Measurements from ENCODE around the gene EIPR1. TPM values are rescaled to one million over a fixed set of nuclear protein-coding genes. Genes with fewer than 3 reads are reported as not detected.

The EIPR1 gene
- polyA plus RNA-seq, 3 donors = 23.2 to 28.4 (median 26.5) TPM

DNA sequence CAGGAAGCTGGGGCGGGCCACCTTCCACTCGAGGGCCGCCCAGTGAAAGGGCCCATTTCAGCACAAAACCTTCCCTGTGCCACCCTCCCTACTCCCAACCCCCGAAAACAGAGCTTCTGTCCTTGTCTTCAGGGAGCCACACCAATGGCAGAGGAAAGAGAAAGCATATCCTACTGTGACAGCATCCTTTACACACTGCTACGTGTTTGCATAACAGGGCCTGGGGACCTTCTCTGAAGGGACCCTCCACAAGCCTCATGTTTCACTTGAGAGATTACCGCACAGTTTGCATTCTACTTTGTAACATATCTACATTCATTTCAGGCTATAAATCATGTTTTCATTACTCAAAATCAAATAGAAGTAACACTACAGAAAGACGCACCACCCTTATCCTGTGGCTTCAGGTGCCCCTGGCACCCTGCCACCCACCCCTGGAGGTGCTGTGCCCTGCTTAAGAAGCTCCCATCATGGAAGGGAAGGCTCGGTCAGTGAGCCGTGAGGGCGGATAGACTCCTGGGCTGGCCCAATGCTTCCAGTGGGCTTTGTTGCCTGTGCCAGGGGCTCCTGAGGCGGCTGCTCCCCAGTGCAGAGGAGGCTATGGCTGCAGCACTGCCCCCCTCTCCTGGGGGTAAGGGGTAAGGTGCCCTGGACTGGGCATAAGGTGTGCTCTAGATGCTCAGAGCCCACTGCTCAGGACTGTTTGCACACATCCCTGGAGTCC lies 52.0 kb downstream of the EIPR1 start:
- no peak for DNase-seq

DNA sequence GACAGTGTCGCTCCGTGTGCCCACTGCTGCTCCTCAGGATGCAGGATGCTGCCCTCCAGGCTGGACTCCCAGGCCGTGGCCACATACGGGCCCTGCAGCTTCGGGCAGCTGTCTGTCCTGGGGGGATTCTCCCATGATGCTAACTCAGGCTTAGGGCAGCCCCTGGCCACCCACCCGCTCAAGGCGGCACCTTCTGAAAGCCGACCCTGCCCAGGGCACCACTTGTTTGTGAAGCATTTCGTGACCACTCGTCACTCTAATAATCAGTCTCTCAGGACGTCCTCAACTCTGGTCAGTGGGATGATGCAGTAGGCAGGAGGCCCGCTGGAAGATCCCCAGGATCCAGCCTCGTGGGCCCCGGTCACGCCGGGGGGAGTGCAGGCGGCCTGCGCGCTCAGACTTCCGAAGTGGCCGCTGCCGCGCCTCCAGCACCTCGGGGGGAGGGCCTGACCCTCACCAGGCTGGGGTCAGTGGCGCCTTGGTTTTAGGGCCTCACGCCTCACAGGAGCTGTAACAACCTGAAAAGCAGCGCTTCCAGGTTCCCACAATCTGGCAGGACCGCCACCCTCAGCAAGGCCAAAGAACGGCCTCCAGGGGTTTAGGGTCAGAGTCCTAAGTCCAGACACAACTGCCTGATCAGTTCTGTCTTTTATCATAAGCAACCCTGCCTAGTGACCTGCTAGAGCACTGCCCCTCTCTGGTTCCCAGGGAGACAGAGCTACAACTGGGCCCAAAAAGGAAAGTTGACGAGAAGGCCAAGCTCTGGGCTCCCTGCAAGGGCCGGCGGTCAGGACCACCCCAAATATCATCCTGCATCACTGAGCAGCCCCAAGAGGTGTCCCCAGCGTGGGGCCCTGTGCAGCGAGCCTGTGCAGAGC lies 53.0 kb downstream of the EIPR1 start:
- no peak for DNase-seq

DNA sequence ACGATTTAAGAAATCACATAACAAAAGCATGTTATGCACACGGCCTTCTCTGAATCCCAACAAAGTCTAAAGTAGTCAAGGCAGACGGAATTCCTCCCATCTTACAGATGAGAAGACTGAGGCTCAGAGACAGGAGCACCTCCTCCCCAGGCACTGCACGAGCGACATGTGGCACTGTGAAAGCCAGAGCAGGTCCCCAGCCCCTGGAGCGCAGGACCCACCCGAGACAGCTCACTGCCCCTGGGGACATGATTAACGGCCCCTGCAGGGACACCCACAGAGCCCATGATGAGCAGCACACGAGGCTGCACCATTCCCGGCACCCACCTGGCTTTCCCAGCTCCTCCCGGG lies 53.6 kb downstream of the EIPR1 start:
- DNase-seq = no peak

DNA sequence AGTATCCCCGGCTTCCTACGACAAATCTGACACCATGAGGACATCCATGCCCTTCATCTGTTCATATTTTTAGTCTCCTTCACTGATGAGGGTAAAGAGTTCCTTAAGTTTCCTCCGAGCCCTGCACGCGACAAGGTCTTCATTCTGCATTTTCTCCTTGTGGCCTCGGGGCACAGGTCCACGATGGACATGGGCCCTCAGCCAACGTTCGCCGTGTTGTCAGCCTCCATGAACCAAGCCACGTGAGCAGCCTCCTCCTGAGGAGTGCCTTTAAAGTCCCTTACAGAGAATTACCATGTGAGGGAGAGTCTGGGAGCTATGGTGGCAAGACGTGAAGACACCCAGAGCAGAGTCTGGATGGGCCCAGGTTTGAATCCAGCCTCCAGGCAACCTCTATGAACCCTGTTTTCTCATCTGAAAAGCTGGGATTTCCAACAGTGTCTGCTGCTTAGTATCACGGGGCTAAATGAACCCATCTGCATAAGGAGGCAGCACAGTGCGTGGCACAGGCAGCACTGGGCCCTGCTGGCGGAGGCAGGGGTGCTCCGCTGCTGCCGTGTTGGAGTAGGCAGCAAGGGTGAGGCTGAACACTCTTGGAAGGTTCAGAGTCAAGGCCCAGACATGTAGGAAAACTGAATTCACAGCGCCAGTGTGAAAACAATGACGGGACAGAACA lies 54.1 kb downstream of the EIPR1 start:
- no peak for DNase-seq

DNA sequence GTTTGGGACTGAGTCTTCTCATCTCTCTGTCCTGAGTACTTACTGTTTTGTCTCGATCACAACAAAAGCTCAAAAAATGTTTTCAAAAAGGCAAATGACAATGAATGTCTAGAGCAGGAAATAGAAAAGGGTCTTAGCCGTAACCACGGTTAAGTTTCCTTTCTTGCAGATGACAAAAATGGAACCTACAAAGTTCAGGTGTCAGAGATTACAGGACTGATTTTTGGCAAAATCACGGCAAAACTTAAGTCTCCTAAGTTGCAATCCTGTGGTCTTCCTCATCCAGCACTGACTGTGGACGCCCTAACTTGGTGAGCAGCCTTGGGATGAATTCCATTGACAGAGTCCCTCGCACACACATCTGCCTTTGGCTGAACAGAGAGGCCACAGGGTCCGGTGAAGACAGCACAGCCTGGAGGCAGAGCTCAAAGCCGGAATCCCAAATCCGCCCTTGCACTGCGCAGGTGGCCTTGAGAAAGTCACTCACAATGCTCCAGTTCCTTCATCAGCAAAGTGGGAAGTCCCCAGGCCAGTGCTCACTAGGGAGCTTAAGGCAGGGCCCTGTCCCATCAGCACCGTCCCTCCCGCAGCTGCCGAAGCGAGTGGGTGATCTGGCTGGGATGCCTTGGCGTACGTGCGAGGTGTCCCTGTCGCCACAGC lies 55.2 kb downstream of the EIPR1 start:
- no peak for DNase-seq

DNA sequence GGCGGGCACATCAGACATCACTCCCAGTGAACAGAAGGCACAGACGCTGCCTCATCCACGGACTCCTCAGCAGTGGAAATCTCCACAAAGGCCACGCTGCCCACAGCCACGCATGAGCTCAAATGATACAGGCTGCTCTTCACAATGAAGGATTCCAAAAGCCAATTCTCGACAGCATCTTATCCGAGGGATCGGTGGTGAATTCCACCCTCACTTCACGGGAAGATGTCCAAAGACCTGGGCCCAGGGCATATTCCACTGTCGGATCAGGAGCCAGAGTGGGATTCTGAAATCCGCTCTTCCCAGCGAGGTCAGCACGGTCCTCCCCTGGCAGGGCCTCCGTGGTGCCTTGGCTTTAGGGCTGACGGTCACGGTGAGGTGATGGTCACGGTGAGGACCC lies 55.8 kb downstream of the EIPR1 start:
- no peak for DNase-seq

DNA sequence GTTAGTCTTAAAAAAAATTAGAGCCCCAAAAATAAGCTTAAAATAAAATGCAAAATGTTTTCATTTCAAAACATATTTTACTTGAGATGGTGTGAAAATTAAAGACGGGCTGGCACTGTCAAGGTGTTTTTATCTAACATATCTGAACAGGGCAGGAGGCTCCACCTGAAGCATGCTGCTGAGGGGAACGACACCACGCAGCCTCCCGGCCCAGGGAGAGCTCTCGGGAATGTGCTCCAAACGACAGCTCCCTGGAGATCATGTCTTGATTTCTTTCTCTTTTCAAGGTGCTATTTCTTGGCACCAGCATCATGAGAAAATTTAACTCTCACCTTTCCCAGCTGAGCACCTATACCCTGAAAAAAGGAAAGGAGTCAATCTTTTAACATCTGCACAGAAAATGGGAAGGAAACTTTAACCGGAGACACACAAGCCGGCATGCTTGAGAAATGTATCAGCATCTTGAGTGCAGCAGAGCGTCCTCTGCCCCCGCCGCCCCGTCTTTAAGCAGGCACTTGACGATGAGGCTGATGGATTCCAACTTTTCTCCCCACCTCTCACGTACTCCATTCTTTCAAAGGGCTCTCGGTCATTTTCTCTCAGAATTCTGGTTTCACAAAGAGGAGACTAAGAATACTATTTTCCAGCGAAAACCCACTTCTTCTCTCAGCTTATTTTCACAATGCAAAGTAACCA lies 56.6 kb downstream of the EIPR1 start:
- no peak for DNase-seq

DNA sequence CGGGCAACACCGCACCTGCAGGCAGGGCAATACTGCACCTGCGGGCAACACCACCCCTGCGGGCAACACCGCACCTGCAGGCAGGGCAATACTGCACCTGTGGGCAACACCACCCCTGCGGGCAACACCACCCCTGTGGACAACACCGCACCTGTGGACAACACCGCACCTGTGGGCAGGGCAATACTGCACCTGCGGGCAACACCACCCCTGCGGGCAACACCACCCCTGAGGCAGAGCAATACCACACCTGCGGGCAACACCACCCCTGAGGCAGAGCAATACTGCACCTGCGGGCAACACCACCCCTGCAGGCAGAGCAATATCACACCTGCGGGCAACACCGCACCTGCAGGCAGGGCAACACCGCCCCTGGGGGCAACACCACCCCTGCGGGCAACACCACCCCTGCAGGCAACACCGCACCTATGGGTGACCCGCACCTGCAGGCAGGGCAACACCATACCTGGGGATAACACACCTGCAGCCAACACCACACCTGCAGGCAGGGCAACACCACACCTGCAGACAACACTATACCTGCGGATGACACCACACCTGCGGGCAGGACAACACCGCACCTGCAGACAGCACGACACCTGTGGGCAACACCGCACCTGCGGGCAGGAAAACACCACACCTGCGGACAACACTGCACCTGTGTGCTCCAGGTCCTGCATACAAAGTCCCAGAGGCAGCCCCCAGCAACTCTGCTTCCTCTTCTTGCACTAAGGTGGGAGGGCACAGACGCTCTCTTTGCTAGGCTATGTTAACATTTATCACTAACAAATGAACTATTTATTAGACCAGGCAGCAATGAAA lies 57.7 kb downstream of the EIPR1 start:
- DNase-seq = no peak

DNA sequence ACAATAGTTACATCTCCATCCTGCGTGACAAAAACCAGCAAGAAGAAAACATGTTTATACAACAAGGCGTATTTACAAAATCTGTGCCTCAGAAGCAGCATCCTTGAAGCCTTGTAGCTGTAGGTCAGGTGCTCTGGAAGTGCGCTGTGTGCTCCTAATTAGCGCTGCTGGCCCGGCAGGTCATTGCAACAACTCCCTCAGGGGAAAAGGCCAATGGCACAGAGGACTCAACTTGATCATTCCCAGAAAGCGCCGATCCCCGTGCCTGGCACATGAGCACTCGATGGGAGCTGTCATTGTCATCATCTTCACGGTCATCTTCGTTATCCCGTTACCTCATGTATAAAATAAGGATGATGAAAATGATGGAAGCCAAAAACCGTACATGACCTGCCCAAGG lies 58.5 kb downstream of the EIPR1 start:
- no peak for DNase-seq

DNA sequence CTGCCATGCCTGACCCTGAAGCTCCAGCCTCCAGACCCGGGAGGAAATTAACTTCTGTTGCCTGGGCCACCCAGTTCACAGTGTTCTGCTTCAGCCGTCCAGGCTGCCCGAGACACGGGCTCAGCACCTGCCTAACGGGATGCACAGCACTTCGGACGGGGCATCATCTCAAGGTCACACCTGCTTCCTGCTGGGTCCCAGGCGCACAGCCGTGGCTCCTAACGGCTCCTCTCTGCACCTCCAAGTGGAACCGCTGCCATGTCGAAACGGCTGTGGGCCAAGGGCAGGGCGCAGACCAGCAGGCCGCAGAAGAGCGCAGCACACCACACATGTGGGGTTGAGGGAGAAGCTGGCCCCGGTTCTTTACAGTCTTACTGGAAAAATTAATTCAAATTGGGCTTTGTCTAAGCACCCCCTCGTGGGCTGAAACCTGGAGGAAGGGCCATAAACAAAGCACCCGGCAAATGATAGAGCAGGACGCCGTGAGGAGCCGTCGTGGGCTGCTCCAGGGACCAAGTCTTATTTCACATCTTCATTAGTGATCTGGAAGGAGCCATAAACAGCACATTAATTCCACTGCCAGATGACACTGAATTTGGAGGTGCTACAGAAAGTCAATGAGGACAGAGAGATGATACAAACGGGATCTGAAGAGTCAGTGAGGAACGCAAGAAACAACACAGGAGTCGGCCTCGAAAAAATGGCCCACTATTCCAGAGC lies 59.6 kb downstream of the EIPR1 start:
- DNase-seq = no peak

DNA sequence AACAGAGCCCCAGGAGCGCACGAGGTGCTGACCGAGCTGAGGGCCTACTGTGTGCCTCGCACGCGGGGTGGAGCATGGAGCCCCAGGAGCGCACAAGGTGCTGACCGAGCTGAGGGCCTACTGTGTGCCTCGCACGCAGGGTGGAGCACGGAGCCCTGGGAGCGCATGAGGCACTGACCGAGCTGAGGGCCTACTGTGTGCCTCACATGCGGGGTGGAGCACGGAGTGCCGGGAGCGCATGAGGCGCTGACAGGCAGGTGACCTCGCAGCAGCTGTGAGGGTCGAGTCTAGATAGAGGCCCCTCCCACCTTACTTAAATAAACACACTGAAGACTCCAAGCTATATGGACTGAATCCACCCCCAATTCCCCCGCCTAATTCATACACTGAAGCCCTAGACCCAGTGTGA lies 60.3 kb downstream of the EIPR1 start:
- no peak for DNase-seq

DNA sequence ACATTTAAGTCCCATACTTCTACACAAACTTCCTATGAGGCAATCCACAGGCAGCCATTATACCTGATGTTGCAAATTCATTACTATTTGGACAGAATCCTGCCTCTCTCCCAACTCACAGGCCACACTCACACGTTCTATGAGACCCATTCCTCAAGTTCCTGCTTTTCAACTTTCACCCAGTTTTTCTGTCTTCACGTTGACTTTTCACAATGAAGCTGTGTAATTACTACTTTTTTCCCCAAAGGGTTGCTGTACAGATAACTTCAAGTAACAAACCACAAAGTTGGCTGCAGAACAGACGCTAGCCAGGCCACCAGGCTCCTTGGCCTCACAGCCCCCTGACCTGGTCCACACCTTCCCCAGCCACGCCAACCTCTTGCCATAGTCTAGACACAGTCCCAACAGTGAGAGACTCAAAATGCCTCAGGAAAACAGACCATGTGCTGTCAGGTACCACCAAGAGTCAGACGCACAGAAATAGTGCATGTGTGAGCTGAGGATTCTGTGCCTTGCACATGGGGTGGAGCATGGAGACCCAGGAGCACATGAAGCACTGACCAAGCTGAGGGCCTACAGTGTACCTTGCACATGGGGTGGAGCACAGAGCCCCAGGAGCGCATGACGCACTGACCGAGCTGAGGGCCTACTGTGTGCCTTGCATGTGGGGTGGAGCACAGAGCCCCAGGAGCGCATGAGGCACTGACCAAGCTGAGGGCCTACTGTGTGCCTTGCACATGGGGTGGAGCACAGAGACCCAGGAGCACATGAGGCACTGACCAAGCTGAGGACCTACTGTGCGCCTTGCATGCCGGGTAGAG lies 61.0 kb downstream of the EIPR1 start:
- no peak for DNase-seq

DNA sequence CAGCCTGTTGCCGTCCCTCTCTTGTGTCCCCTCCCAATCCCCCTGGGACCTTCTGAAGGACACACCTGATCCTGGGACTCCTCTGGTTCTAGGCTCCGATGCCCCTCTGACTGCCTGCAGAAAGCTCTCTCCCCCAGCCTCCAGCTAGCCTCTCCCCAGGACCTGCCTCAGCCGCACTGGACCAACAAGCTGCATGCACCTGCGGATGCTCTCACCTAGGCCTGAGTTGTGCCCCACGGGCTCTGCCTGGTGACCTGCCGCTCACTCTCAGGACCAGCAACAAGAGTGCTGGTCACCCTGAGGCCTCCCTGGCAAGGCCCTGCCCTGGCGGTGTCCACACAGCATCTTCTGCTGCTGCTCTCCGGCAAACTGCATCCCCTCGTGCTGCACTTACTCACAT lies 63.0 kb downstream of the EIPR1 start:
- DNase-seq = no peak

DNA sequence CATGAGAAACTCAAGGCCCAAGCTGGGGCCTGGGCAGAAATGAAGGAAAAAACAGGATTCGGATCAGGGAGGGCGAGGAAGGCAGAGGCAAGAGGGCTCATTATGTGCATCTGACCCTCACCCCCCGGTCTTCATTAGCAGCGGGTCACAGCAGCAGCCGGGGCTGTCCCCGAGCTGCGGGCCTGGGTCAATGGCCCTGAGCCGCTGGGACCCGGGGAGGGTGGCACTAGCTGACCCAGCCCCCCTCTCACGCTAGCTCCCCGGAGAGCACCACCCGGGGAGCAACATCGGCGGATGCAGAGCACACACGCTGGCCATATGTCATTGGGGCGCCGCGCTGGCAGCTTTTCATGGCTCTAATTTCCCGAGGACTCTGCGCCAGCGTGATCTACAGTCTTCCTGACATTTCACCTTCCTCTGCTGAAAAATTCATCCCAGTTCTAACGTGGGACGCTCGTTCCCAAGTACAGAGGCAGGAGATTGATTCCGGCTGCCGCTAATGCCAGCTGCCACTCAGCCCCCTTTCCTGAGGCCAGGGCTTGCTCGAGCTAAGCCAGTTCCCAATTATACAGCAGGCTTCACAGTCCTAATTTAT lies 63.7 kb downstream of the EIPR1 start:
- DNase-seq = peak; percentile 54

DNA sequence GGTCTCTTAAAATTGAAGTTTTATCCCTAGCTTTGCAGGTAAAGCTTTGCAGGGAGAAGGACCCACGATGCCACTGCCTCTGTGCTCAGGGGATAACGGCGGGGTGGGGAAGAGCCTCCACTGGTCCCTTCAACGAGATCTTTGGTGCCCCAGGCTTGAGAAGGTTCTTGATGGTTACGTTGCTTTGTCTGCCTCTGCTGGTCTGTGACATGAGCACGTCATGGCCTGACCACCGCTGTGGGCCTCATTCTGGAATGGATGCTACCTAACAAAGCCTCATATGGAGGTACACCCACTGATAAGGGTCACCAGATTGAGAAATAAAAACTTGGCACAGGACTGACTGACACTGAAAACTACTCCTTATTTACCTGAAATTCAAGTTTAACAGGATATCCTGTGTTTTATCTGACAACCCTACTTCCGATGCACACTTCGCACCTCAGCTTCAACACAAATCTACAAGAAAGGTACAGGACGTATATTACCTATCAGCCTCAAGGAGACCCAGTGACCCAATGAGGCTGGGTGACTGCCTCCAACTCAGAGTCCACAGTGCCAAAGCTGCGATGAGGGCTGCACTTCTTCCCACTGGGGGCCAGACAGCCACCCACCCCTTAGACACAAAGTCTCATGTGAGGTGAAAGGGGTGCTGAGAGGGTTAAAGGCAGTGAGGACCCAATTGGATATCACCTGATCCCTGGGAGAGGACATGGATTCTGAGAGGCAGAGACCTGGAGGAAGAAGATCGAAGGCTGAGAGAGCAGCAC lies 64.9 kb downstream of the EIPR1 start:
- no peak for DNase-seq

DNA sequence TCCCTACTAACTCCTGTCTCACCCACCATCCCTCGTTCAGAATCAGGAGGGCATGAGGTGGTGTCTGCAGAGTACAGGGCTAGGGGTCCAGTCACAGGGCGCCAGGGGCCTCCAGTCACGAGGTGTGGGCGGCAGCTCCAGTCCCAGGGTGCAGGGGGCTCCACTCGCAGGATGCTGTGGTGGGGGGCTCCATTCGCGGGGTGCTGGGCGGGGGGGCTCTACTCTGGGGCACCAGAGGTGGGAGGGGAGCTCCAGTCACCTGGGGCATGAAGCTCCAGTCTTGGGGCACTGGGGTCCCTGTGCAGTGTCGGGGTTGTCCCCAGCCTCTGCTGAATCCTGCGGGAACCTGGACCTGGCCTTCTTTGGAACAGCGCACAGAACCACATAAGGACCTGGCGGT lies 66.0 kb downstream of the EIPR1 start:
- no peak for DNase-seq

DNA sequence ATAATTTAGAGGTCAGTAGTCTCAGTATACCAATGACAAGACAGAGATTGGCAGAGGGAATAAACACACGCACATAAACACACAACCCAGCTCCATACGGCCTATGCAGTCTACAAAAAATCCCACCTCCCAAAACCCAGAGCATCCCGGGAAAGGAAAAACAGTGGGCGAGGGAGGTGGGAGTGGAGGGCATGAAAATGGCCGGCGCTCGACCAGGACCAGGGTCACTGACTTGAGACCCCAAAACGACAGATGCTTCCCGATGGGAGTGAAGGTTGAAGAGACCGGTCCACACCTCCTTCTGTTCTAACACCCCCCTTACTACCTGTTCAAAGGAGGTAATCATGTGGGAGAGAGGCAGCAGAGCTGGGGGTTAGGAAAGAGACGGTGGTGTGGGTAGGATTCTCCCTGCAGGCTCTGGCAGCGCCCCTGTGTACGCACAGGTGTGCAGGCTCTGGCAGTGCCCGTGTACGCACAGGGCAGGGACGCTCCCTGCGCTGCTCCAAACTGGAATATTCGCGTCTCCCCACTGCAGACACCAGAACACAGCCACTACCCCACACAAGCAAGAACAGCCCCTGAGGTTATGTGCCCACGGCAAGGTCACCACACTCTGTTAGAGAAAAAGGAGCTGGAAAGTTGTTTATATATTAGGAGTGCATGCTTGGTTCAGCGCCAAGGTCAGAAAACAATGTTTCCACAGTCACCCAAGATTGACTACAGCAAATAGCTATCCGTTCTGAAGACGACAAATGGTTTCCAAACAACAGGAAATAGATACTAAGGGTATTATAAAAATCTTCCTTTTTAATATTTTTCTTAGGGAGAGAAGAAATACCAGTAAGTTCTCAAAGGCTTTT lies 67.9 kb downstream of the EIPR1 start:
- no peak for DNase-seq
